ENCODE measurements around the gene ENC1.
A peak's percentile ranks its signal among the peaks of the same experiment; 100 is the strongest.

Gene ENC1

GRCh38 chr5:74643111-74643562, 2.6 kb upstream of the ENC1 start:
- DNase-seq (ENCODE audit: low read depth) = peak; percentile 97
- no peak for TF ChIP-seq CTCF (conservative IDR thresholded peaks at IDR 0.05; ENCODE audit: low read length)
- no peak overlapping the region for H3K4me3 ChIP-seq (ENCODE audit: low read length)

GRCh38 chr5:74642543-74642863, 2.0 kb upstream of the ENC1 start:
- no peak for TF ChIP-seq CTCF (conservative IDR thresholded peaks at IDR 0.05; ENCODE audit: low read length)
- no peak overlapping the region for H3K4me3 ChIP-seq (ENCODE audit: low read length)
- no peak for DNase-seq (ENCODE audit: low read depth)

GRCh38 chr5:74641735-74642542, 1.4 kb upstream of the ENC1 start:
- TF ChIP-seq CTCF (conservative IDR thresholded peaks at IDR 0.05; ENCODE audit: low read length) = peak; percentile 77
- DNase-seq (ENCODE audit: low read depth) = peak; percentile 86
- H3K4me3 ChIP-seq (ENCODE audit: low read length) = peak overlapping the region; percentile 93

GRCh38 chr5:74640954-74641734, 616 bp upstream of the ENC1 start:
- DNase-seq (ENCODE audit: low read depth) = peak; percentile 64
- no peak; the same call in 1 of the 2 replicates for TF ChIP-seq CTCF (conservative IDR thresholded peaks at IDR 0.05; ENCODE audit: low read length)
- H3K4me3 ChIP-seq (ENCODE audit: low read length) = peak overlapping the region; percentile 93

GRCh38 chr5:74639807-74640449, 600 bp downstream of the ENC1 start:
- DNase-seq (ENCODE audit: low read depth) = peak; percentile 57
- peak overlapping the region; percentile 93 for H3K4me3 ChIP-seq (ENCODE audit: low read length)
- TF ChIP-seq CTCF (conservative IDR thresholded peaks at IDR 0.05; ENCODE audit: low read length) = peak; percentile 33; the same call in 1 of the 2 replicates

GRCh38 chr5:74638970-74639806, 1.3 kb downstream of the ENC1 start:
- peak; percentile 34 for DNase-seq (ENCODE audit: low read depth)
- H3K4me3 ChIP-seq (ENCODE audit: low read length) = peak overlapping the region; percentile 93
- no peak for TF ChIP-seq CTCF (conservative IDR thresholded peaks at IDR 0.05; ENCODE audit: low read length)

Measured in AG10803 (cell line).